ENCODE data around the gene ABCB11.

DNA sequence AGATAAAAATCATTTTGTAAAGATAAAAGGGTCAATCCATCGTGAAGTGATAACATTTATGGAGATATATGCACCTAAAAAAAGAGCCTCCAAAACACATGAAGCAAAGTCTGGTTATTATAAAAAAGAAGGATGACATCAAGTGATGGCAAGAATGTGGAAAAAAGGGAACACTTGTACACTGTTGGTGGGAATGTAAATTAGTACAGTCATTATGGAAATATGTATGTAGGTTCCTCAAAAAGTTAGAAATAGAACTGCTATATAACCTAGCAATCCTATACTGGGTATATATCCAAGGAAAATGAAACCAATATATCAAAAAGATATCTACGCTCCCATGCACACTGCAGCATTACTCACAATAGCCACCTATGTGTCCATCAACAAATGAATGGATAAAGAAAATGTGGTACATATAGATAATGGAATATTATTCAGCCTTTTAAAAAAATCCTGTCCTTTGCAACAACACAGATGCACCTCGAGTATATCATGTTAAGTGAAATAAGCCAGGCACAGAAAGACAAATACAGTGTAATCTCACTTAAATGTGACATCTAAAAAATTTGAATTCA lies 28.9 kb downstream of the ABCB11 start:
- TF ChIP-seq CTCF (conservative IDR thresholded peaks at IDR 0.05; ENCODE audit: low read depth, low read length): no peak
- no peak for TF ChIP-seq EZH2 (IDR thresholded peaks at IDR 0.05; ENCODE audit: low read length, unreplicated experiment)
- no peak for TF ChIP-seq EZH2phosphoT487 (IDR thresholded peaks at IDR 0.05; ENCODE audit: borderline replicate concordance, low read length)
